Stimulated activated CD8-positive, alpha-beta memory T cell treated with anti-CD3 and anti-CD28 coated beads, Interleukin-15, amount 100 ng/mL, for 24 hours (primary cell): ENCODE data around the gene IGHMBP2.
"Not testable (repeated sequence)": the region's sequence is repeated elsewhere in the genome, so short reads cannot be mapped to it uniquely, and the experiment has no call there.

Source experiments
- DNase-seq: peaks from one replicate; pipeline ENCODE4 v3.0.0-alpha.2; 2020; ENCODE audit warnings: low read depth

Gene IGHMBP2

DNA sequence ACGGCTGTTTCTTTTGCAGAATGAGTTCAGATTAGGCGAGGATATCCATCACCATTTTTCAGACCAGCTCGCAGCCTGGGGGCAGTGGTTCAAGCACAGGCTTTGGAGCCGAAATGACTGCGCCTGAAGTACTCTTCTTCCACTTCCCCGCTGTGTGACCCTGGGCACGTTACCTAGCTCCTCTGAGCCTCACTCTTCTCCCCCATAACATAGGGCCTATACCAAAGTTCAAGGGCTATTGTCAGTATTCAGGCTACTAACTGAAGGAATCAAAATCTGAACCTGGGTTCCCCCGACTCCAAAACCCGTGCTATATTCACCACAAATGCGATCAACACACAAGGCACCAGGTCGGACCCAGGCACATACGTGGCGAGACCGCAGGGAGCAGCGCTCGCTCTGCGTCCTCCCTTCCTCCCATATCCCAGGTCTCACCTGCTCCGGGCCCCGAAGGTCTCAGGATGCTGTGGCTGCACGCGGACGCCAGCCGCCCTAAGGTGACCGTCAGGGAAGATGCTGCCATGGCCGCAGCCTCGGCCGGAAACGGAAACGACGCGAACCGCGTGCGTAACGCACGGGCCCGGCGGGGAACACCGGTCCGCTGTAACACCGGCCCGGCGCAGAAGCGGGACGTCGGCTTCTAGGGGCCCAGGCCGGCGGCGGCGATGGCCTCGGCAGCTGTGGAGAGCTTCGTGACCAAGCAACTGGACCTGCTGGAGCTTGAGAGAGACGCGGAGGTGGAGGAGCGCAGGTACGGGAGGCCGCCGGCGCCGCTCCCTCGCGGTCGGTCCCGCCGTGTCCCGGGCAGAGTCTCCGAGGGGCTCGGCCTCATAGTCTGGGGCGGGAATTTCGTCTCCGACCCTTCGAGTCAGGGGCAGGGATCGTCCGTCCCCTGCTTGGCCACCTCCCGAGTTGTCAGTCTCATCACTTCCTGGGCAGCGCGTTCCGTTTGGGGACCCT lies at the start of gene IGHMBP2, which contains the start of gene MRPL21:
Gene IGHMBP2 (plus strand): TSS at position 604 of the 960 bp plus-strand sequence. CDS start 62 bp downstream, at position 666.
Gene MRPL21 (minus strand): TSS at position 545 of the 960 bp plus-strand sequence. CDS start 22 bp downstream, at position 523.
- peak; percentile 87 for DNase-seq

DNA sequence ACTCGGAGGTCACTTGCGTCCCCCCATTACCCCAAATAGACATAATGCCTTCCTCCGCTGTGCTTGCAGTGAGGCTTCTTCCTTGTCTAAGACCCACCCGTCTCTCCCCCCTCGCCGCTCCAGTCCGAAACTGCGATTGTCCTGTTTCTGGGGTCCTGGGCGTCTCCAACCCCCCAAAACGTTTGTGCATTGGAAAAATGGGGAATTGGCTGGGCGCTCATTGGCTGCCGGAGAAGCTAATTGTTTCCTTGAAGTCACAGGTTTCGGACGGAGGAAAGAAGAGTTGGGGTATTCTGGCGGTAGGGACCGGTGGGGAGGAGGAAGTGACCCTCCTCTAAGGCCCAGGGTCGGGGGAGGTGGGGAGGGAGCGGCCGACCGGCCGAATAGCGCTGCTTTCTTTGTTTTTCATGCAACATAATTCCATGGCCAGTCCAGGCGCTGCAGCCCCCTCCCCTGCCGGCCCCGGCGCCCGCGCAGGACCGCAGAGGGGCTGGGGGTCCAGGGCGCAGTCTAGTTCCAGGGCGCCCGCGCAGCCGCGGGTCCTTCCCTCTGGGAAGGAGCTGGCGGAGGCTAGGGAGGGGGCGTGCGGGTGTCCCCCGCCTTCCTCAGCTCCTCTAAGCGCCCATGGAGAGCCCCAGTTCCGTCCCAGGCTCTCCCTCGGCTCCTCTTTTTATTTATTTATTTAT lies 49.3 kb upstream of the IGHMBP2 start:
- no peak for DNase-seq

DNA sequence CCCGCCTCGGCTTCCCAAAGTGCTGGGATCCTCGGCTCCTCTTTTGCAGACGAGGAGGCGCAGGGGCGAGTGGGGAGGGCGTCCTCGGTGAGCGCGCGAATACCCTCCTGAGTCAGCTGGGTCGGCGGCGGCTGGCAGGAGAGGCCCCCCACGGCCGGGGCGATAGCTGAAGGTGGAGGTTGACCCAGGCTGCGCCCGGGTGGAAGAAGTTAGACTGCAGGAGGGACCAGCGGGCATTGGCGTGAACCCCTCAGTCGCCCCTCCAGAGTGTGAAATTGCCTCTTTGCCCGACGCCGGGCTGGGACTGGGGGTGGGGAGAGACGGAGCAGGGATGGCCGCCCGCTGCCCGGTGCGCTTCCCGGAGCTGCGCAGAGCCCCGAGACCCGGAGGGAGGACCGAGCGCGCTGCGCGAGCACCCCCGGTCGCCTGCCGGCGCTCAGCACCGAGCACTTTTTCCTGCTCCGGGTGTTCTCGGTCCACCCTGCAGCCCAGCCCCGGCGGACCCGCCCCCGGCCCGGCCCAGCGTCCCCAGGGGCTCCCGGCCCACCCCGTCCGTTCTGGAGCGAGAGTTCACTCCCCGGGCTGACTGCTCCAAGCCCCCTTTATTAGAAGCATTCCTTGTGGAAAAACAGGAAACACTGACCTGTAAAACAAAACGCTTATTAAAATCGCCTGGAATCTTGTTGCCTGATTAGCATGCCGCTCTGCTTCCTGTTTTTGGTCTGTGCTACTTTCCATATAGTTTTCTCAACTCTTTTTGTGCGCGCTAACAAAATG lies 48.3 kb upstream of the IGHMBP2 start:
- no peak for DNase-seq

GRCh38 chr11:68856425-68857030 lies 47.2 kb upstream of the IGHMBP2 start:
- not testable (repeated sequence) for DNase-seq

DNA sequence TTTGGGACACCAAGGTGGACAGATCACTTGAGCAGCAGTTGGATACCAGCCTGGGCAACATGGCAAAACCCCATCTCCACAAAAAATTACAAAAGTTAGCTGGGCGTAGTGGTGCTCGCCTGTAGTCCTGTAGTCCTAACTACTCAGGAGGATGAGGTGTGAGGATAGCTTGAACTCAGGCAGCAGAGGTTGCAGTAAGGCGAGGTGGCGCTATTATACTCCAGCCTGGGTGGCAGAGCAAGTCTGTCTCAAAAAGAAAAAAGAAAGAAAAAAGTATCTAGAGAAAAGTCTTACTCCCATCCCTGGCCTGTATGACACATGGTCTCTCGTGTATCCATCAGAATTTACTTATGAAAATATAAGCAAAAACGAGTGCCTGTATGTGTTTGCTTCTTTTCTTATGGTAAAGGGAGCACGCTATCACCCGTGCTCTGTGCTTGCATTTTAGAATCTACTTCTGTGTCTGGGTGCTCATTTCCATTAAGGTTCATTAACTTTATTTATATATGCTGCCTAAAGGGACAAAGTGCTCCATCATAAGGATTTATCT lies 46.6 kb upstream of the IGHMBP2 start:
- no peak for DNase-seq

GRCh38 chr11:68859123-68859522 lies 44.6 kb upstream of the IGHMBP2 start:
- no peak for DNase-seq

DNA sequence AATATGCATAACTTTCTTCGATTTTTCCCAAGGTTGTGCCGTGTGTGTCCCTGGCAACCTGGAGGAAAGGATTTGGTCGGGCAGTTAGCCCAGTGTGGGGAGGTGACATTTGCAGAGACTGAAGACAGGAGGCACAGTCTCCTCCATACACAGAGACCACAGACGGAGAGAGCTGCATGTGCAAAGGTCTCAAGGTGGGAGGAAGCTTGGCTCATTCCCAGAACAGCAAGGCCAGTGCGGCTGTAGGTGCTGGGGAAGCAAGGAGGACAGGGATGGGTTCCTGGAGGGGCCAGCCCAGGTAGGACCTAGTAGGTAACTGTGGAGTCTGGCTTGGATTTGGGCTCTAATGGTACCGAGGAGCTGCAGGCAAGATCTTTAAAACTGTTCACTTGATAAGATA lies 41.3 kb upstream of the IGHMBP2 start:
- DNase-seq, result no peak

DNA sequence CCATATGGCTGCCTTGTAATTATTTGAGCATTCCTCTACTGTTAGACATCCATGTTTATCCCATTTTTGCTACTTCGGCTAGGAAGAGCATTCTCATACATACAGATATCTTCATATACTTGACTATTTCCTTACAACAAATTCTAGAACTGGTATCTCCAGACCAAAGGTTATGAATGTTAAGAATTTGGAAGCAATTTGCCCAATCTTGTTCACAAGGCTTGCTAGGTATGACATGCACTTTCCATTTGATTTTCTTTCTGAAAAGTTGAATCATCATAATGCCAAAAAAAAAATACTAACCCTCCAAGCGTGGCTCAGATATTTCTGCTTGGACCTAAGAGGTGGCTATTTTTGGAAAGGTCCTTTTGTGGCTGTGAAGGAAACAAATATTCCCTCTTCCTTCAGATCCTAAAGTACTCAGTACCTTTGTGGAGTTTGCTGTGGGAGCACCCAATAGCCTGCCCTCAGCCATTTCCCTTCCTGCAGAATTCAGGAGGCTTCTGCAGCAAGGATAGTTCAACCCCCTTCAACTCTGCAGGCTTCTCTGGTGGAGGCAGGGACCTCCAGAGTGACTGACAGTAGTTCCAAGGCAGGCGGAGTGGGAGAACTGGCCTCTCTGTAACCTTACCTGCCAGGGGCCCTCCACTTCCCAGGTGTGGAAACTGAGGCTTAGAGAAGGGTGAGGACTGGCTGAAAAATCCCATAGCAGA lies 40.0 kb upstream of the IGHMBP2 start:
- no peak for DNase-seq

GRCh38 chr11:68865241-68865640 lies 38.5 kb upstream of the IGHMBP2 start:
- DNase-seq, result no peak

GRCh38 chr11:68867066-68867465 lies 36.6 kb upstream of the IGHMBP2 start:
- DNase-seq, result no peak

DNA sequence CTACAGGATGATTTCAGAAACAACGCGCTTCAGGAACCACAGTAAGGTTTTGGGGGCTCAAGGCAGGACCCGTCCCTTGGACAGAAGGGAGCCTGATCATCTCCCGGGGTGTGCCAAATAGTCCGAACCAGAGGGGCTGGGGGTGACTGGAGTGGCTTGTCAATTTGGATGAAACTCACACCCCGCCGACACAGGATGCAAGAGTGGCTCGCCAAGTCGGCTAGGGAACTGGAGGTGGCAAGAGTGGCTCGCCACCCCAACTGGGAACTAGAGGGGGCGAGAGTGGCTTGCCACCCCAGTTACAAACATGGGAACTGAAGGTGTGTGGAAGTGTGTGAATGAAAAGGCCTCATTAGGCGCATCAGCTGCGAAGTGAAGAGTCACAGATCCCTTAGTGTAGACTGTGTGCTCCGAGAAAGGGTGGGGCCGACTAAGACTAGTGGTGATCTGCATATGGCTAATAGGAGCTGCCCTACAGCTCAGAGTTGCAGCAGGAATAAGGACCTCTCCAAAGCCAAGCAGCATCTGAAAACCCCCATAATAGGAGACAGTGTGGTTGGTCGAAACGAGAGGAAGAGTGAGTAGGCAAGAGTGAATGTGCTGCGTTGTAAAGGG lies 35.4 kb upstream of the IGHMBP2 start:
- DNase-seq, result no peak

DNA sequence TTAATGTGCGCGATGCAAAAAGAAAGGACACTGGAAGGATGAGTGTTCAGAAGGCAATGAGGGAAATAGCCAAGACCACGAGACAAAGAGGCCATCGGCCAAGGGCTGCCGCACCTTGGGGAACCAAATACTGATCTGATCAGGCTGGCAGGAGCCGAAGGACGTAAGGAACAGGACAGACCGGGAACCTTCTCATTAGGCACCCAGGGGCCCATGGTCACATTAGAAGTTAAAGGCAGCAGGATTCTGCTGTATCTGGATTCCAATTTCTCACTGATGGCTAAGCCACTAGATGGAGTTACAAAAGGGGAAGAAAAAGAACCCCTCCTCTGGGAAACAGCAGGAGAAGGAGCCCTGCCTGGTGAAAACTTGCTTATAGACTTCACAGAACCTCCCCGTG lies 33.2 kb upstream of the IGHMBP2 start:
- DNase-seq, result no peak

DNA sequence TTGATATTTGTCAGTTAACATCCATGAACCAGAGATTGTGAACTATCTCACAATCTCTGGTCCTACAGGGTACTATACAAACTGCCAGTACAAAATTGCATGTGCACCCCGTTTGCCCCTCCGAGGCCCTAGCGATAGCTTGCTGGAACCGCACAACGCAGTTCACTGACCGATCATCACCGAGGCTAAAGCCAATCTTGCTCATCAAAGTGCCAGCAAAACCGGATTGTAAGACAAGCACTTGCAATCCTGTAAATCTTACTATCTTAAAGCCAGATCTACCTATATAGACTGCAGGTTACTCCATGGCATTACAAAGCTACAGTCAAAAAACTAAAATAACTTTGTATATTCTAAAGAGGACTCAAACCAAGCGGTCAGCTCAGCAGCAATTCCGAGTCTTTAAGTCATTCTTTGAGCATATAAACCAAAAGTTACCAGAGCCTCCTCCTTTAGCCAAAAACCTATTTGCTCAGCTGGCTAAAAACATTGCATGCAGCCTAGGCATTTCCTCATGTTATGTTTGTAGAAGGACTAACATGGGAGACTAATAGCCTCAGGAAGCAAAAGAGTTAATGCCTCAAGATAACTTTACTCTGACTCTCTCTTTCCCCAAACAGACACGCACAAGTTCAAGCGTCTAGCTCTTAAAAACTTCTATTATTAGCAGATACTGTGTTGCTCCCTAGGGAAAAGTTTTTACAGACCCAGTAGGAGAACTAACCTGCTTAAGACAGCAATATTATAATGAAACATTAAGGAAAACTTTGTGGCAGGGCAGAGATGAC lies 31.3 kb upstream of the IGHMBP2 start:
- DNase-seq, result no peak

- DNase-seq, result no peak
These were observed 25.7 kb upstream of the IGHMBP2 start for GRCh38 chr11:68878022-68878421.

DNA sequence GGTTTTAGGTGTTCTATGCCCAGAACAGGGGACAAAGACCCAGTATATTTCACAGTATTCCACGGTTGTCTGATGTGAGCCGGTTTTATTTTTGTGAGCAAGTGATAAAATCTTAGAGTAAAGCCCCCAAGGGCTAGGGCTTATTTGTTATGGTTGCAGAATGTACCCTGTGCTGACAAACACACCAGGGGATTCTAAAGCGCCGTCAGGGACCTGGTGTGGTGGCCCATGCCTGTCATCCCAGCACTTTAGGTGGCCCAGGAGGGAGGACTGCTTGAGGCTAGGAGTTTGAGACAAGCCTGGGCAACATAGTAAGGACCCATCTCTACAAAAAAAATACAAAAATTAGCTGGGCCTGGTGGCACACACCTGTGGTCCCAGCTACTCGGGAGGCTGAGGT lies 22.8 kb upstream of the IGHMBP2 start:
- DNase-seq, result no peak

- DNase-seq, result no peak
These were observed 22.4 kb upstream of the IGHMBP2 start for GRCh38 chr11:68881320-68881719.

- no peak for DNase-seq
These were observed 21.3 kb upstream of the IGHMBP2 start for GRCh38 chr11:68882391-68882790.

DNA sequence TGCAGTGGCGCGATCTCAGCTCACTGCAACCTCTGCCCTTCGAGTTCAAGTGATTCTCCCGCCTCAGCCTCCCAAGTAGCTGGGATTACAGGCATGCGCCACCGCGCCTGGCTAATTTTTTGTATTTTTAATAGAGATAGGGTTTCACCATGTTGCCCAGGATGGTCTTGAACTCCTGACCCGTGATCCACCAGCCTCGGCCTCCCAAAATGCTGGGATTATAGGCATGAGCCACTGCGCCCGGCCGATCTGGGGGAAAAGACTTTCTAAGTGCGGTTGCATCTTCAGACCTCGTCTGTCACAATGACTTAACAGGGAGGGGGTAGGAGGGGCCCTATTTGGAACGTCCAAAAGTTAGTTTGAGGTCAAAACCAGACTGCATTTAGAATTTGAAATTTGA lies 18.9 kb upstream of the IGHMBP2 start:
- not testable (repeated sequence) for DNase-seq

DNA sequence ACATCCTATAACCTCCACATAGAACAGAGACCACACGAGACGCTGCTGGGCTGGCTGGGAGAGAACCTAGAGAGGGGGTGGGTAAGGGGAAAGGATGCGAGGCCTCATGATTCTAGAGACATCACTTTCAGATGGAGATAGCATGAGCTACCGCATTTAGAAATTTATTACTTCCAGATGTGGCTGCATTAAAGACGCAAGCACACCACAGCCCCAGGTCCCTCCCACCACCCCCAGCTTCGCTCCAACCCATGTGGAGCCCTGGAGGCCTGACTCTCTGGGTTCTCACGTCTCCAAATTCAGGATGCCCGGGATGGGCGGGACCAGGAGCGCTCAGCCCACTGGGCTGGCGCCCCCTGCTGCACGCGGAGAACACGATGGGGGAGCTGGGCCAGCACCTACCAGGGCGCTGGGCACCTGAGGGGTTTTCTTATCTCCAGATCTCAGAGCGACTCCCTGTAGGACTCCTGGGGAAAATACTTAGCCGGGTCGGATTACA lies 13.7 kb upstream of the IGHMBP2 start:
- no peak for DNase-seq
